Omental fat pad (tissue), 4 donors: ENCODE data around the gene HERC3. TPM values are rescaled to one million over a fixed set of nuclear protein-coding genes. Genes with fewer than 3 reads are reported as not detected.

Experiments used
- ATAC-seq: fragments of 150-250 bp; one replicate; pipeline ENCODE4 v1.9.1; 2016; ENCODE audit warnings: mild to moderate bottlenecking, moderate library complexity; ENCODE audit not compliant: low FRiP score
- DNase-seq: peaks from one replicate; pipeline ENCODE4 v3.0.0-alpha.2; 2019; ENCODE audit warnings: low spot score
- CTCF ChIP-seq, 3 donors: fragments of 450-650 bp; IDR thresholded peaks; one replicate each; pipeline ENCODE4 v1.5.1; 2016 to 2017; ENCODE audit warnings: antibody characterized with exemption in 3 of 3, mild to moderate bottlenecking in 3 of 3, moderate library complexity in 2 of 3
- total RNA-seq, 4 donors: library from RNA; depleted of rRNA; stranded (reverse); fragments of >200 nt; gene quantifications; one replicate each; pipeline ENCODE4 v1.1.0, GENCODE V29; 2016

Gene HERC3
- total RNA-seq, 4 donors from 2014 or later, result 21.3 to 48.7 (median 33.6) TPM

- no peak for DNase-seq
- TF ChIP-seq CTCF (IDR thresholded peaks at IDR 0.05), result no peak
- ATAC-seq, result no peak
Measured at GRCh38 chr4:88730811-88731210, 138.5 kb downstream of the HERC3 start.

DNA sequence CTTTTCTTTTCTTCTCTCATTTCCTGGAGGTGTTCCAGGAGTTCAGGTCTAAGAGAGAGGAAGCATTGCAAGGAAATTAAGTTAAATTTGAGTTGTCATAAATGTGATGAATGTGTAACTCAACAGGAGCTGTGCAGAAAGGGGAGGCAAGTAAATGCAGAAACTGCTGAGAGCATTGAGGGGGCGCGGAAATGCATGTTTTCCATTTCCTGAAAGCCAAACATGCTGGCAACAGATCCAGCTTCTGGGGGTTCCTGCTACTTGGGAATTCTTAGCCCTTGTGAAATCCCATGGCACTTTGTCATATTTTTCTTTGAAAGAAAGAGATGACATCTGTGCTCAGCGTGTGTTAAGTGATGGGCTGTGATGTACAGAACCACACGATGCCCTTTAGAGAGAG lies 139.1 kb downstream of the HERC3 start:
- ATAC-seq (no peak), DNase-seq (no peak)
- TF ChIP-seq CTCF (IDR thresholded peaks at IDR 0.05), result no peak

DNA sequence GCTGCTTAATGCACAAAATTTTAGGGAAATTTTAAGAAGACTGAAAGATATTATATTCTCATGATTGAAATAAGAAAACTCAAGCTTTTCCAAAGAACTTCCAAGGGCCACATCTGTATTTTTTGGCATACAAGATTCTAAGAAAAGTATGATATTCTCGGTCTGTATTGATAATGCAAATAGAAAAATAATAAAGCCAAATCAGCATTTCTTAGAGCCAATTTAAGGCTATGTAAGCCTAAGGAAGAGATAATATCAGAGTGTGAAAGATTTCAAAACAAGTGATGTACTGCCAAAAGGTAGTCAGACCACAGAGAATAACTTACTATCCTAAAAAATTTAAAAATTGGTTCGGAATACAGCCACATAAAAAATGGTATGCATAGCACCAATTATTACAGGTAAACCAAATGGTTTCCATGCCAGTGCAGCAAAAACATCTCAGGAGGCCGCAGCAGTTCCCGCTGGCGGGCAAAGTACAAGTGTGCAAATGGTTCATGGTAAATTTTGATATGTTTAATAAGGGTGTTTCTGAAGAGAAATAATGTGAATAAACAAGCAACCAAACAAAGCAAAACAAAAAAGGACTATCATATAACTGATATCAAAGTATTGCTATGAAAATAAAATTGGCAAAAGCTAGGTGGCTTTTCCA lies 140.6 kb downstream of the HERC3 start:
- DNase-seq (no peak), ATAC-seq (no peak)
- no peak for TF ChIP-seq CTCF (IDR thresholded peaks at IDR 0.05)

GRCh38 chr4:88734403-88734949 lies 142.2 kb downstream of the HERC3 start:
- no peak for TF ChIP-seq CTCF (IDR thresholded peaks at IDR 0.05)
- DNase-seq, result no peak
- ATAC-seq, result no peak

- peak; percentile 45 for ATAC-seq
- no peak for DNase-seq
- no peak for TF ChIP-seq CTCF (IDR thresholded peaks at IDR 0.05)
Measured at GRCh38 chr4:88735564-88735963, 143.3 kb downstream of the HERC3 start.

GRCh38 chr4:88736264-88736663 lies 144.0 kb downstream of the HERC3 start:
- ATAC-seq, result no peak
- DNase-seq, result no peak
- TF ChIP-seq CTCF (IDR thresholded peaks at IDR 0.05), result no peak

DNA sequence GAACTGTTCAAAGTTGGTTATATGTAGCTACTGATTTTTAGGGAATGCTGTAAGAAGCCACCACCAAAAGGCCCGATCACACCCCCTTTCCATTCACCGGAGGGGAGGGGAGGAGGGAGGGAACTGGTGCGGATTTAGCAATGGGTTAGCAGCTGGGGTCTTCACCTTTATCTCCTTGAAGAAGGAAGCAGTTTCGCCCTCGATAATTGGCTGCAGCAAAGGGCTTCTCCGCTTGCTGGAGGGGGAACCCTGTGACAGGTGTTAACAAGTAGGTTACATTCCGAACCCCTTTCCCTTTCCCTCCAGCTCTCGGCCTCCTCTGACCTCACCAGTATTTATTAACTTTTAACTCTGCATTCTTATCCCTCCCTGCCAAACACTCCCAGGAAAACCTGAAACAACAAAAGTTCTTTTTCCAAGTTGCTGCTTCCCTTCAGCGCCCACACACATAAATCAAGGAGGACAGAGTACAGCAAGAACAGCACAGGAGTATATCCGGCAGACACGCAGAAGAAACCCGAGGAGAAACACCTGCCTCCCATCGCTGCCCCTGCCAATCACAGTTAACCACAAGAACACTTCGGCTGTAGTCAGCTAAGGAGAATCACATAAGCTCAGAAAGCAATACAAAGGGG lies 145.1 kb downstream of the HERC3 start:
- peak; percentile 80 for ATAC-seq
- DNase-seq, result no peak
- no peak for TF ChIP-seq CTCF (IDR thresholded peaks at IDR 0.05)
